Endothelial cell of umbilical vein (primary cell): ENCODE data around the gene DHTKD1.

Experiments
- CTCF ChIP-seq, 2 donors: IDR thresholded peaks; 1 replicate in 1 of 2; 2 replicates in 1 of 2; pipeline ENCODE4 v1.5.1; 2011; ENCODE audit warnings: low read length in 2 of 2, mild to moderate bottlenecking in 2 of 2, moderate library complexity in 2 of 2, control low read depth in 1 of 2, inconsistent platforms in 1 of 2, low read depth in 1 of 2; ENCODE audit not compliant: insufficient read depth in 1 of 2; ENCODE audit errors: extremely low read depth in 1 of 2
- EZH2 ChIP-seq: IDR thresholded peaks from 2 replicates; pipeline ENCODE4 v1.6.1; 2012; ENCODE audit warnings: borderline replicate concordance, low read depth, mild to moderate bottlenecking, moderate library complexity, low read length, inconsistent platforms; ENCODE audit not compliant: severe bottlenecking
- FOS ChIP-seq: IDR thresholded peaks from 2 replicates; pipeline ENCODE4 v1.6.1; 2011; ENCODE audit warnings: mild to moderate bottlenecking, low read length, moderate library complexity, borderline replicate concordance; ENCODE audit not compliant: insufficient read depth
- JUN ChIP-seq: IDR thresholded peaks from 2 replicates; pipeline ENCODE4 v1.6.1; 2011; ENCODE audit warnings: borderline replicate concordance, low read depth; ENCODE audit not compliant: insufficient read length, insufficient read depth
- MAX ChIP-seq: IDR thresholded peaks from 2 replicates; pipeline ENCODE4 v1.6.1; 2011; ENCODE audit not compliant: insufficient read depth, insufficient read length
- MYC ChIP-seq: IDR thresholded peaks from one replicate; pipeline ENCODE4 v1.6.1; 2011; ENCODE audit warnings: mild to moderate bottlenecking, low read depth, low read length
- POLR2A ChIP-seq: IDR thresholded peaks from 2 replicates; pipeline ENCODE4 v1.6.1; 2012; ENCODE audit warnings: low read depth, mild to moderate bottlenecking, control low read depth, low read length
- POLR2AphosphoS5 ChIP-seq: IDR thresholded peaks from 2 replicates; pipeline ENCODE4 v1.6.1; 2012; ENCODE audit warnings: low read depth, mild to moderate bottlenecking, control low read depth, low read length, moderate library complexity; ENCODE audit not compliant: insufficient read depth

DNA sequence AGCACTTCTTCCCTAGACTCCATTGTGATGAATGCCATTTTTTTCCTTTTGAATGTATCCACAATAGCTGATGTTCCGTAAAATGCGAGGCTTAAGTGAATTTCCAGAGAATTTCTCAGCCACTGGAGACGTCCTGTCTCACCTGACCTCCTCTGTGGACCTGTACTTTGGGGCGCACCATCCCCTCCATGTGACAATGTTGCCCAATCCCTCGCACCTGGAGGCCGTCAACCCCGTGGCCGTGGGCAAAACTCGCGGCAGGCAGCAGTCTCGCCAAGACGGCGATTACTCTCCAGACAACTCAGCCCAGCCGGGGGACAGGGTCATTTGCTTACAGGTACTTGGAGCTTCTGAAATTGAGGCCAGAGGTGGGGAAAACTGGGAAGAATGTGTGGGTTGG lies 20.2 kb downstream of the DHTKD1 start:
- no peak for TF ChIP-seq CTCF (IDR thresholded peaks at IDR 0.05; ENCODE audit: extremely low read depth in 1 of 2, insufficient read depth in 1 of 2, low read depth in 1 of 2, low read length in 2 of 2)
- no peak for TF ChIP-seq POLR2AphosphoS5
- no peak for TF ChIP-seq EZH2
- TF ChIP-seq POLR2A: no peak
- no peak for TF ChIP-seq JUN
- no peak for TF ChIP-seq FOS
- TF ChIP-seq MAX: no peak
- no peak for TF ChIP-seq MYC
